Activated CD4-positive, alpha-beta T cell treated with anti-CD3 and anti-CD28 coated beads for 24 hours (primary cell): ENCODE data around the gene CHI3L2.

Experiments
- DNase-seq, 2 donors: peaks; one replicate each; pipeline ENCODE4 v3.0.0-alpha.2; 2020; ENCODE audit warnings: low read depth in 2 of 2

CHI3L2 gene

GRCh38 chr1:111251570-111251969 is 24.1 kb downstream of the CHI3L2 start:
- no peak for DNase-seq

- no peak for DNase-seq
Measured at GRCh38 chr1:111252786-111253185, 25.3 kb downstream of the CHI3L2 start.

GRCh38 chr1:111253876-111254275 is 26.4 kb downstream of the CHI3L2 start:
- DNase-seq: no peak

- DNase-seq: no peak
Measured at GRCh38 chr1:111256988-111257658, 29.6 kb downstream of the CHI3L2 start.

GRCh38 chr1:111267801-111268508 is 40.4 kb downstream of the CHI3L2 start:
- no peak for DNase-seq

- no peak for DNase-seq
Measured at GRCh38 chr1:111269825-111270406, 42.4 kb downstream of the CHI3L2 start.

- DNase-seq: no peak
Measured at GRCh38 chr1:111270771-111271463, 43.4 kb downstream of the CHI3L2 start.

- no peak for DNase-seq
Measured at GRCh38 chr1:111271464-111271801, 43.9 kb downstream of the CHI3L2 start.

- DNase-seq: no peak
Measured at GRCh38 chr1:111272081-111272480, 44.6 kb downstream of the CHI3L2 start.

GRCh38 chr1:111274653-111275052 is 47.1 kb downstream of the CHI3L2 start:
- no peak for DNase-seq

GRCh38 chr1:111275079-111275478 is 47.6 kb downstream of the CHI3L2 start:
- DNase-seq: no peak

- DNase-seq: no peak
Measured at GRCh38 chr1:111275780-111276433, 48.4 kb downstream of the CHI3L2 start.

- no peak for DNase-seq
Measured at GRCh38 chr1:111279144-111279543, 51.6 kb downstream of the CHI3L2 start.

GRCh38 chr1:111280267-111280666 is 52.8 kb downstream of the CHI3L2 start:
- no peak for DNase-seq

- no peak for DNase-seq
Measured at GRCh38 chr1:111281411-111281810, 53.9 kb downstream of the CHI3L2 start.

GRCh38 chr1:111283838-111284237 is 56.3 kb downstream of the CHI3L2 start:
- no peak for DNase-seq

GRCh38 chr1:111285879-111286278 is 58.4 kb downstream of the CHI3L2 start:
- no peak for DNase-seq

GRCh38 chr1:111286912-111287311 is 59.4 kb downstream of the CHI3L2 start:
- no peak for DNase-seq

- no peak for DNase-seq
Measured at GRCh38 chr1:111289371-111289770, 61.9 kb downstream of the CHI3L2 start.

GRCh38 chr1:111290104-111290503 is 62.6 kb downstream of the CHI3L2 start:
- DNase-seq: no peak

- DNase-seq: no peak
Measured at GRCh38 chr1:111290630-111291029, 63.1 kb downstream of the CHI3L2 start, which contains the start of gene CHIA. Gene CHIA, plus strand, starts transcription at chr1:111290851. Its CDS starts 19,617 bp downstream, at chr1:111310468.
